OCI-LY7 (cell line): ENCODE measurements around the gene EIF2B1.

ENCODE experiments used
- EZH2phosphoT487 ChIP-seq: fragments of 200-600 bp; sonication (generic); IDR thresholded peaks from 2 replicates; pipeline ENCODE4 v1.6.1; 2018; ENCODE audit warnings: low read depth, borderline replicate concordance, mild to moderate bottlenecking, mixed run types, antibody characterized with exemption, low read length, moderate library complexity, mixed read lengths
- TF ChIP-seq, protein P1 (sequence below): fragments of 200-600 bp; sonication (generic); conservative IDR thresholded peaks from 2 replicates; pipeline ENCODE4 v1.5.1; 2014; ENCODE audit warnings: mild to moderate bottlenecking, antibody characterized with exemption, low read length, moderate library complexity, mixed read lengths

DNA sequence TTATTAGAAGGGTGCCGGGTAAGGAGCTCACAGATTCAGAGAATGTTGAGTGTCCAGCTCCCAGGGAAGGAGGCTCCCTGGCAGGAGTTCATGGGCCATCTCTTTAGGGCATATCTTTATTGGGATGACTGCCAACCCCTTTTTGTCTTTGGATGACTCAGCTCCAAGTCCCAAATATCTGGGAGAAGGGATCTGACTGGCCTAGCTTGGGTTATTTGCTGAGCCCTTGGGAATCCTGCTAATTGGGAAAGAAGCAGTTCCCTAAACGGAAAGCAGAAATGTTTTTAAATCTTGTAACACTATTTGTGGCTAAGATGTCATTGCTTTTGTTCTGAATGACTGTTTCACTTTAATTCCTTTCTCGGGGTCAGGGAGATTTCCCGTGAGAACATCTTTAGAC is 19.0 kb downstream of the EIF2B1 start:
- TF ChIP-seq, protein P1, sequence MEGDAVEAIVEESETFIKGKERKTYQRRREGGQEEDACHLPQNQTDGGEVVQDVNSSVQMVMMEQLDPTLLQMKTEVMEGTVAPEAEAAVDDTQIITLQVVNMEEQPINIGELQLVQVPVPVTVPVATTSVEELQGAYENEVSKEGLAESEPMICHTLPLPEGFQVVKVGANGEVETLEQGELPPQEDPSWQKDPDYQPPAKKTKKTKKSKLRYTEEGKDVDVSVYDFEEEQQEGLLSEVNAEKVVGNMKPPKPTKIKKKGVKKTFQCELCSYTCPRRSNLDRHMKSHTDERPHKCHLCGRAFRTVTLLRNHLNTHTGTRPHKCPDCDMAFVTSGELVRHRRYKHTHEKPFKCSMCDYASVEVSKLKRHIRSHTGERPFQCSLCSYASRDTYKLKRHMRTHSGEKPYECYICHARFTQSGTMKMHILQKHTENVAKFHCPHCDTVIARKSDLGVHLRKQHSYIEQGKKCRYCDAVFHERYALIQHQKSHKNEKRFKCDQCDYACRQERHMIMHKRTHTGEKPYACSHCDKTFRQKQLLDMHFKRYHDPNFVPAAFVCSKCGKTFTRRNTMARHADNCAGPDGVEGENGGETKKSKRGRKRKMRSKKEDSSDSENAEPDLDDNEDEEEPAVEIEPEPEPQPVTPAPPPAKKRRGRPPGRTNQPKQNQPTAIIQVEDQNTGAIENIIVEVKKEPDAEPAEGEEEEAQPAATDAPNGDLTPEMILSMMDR: no peak
- TF ChIP-seq EZH2phosphoT487: no peak
